HUES6 (cell line): ENCODE results near the gene TVP23C.

Experiments
- H3K27ac ChIP-seq: 2 replicates; pipeline ENCODE4 v1.7.0; 2013; ENCODE audit warnings: low read depth, mild to moderate bottlenecking, low read length, inconsistent platforms
- H3K27me3 ChIP-seq: 2 replicates; pipeline ENCODE4 v1.6.1; 2013; ENCODE audit warnings: low read length; ENCODE audit not compliant: control insufficient read depth, insufficient read depth
- H3K36me3 ChIP-seq: 2 replicates; pipeline ENCODE4 v1.6.1; 2013; ENCODE audit warnings: low read length; ENCODE audit not compliant: control insufficient read depth, insufficient read depth
- H3K4me1 ChIP-seq: 2 replicates; pipeline ENCODE4 v1.6.1; 2013; ENCODE audit warnings: low read length; ENCODE audit not compliant: control insufficient read depth, insufficient read depth
- H3K4me3 ChIP-seq: 2 replicates; pipeline ENCODE4 v1.5.1; 2013; ENCODE audit warnings: low read depth, low read length
- H3K9ac ChIP-seq: one replicate; pipeline ENCODE4 v1.6.1; 2013; ENCODE audit warnings: mild to moderate bottlenecking, low read length
- H3K9me3 ChIP-seq: 2 replicates; pipeline ENCODE4 v1.6.1; 2013; ENCODE audit warnings: low read depth, low read length; ENCODE audit not compliant: control insufficient read depth, insufficient read depth

Gene TVP23C

DNA sequence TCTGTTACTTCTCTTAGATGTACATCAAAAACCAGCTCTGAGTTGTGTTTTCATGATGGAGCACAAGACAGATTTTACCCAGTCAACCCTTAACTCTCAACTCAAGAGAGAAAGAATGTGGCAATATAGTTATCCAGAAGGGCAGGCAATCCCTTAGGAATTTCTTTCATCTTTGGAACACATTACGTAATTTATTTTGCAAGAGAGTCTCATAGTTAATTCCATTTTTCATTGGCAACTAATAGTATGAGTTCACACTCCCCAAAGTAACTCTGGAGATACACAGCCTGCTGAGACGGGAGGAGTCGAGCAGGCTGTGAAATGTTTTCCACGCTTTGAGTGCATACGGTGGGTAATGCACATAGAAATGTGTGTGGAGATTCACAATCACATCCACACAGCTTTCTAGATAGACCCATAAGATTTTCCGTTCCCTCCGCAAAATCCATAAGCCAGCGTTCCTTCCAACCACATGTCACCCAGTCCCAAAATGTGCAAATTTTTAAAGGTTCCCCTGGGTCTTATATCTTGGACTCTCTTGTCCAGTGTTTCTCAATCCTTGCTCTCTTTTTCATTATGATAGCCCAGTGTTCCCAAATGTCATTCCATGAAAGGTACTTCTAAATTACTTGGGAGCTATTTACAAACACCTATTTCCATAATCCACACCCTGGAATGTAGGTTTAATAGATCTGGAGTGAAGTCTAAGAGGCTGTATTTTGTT, 87.5 kb downstream of the TVP23C start:
- Histone ChIP-seq H3K9me3 (no peaks in the 10 kb centered on the region), H3K36me3 (peaks cover 5% of the 10 kb centered on the region; the same call in 1 of the 2 replicates), H3K4me1 (peaks cover 9% of the 10 kb centered on the region), H3K27ac (no peak overlapping the region), H3K9ac (no peak overlapping the region), H3K4me3 (no peak overlapping the region), H3K27me3 (no peaks in the 10 kb centered on the region)

DNA sequence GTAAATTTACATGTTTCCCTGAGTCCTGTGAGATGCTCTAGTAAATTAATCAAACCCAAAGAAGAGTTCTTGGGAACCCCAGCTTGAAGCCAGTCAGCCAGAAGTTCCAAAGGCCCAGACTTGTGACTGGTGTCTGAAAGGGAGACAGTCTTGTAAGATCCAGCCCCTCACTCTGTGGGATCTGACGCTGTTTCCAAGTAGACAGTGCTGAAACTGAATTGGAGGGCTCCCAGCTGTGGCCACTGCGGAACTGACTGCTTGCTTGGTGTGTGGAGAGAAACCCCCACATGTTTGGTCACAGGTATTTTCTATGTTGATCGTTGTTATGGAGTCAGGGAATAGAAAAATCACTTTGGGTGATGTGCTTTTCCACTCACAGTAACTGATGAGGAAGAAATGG, 90.4 kb downstream of the TVP23C start:
- Histone ChIP-seq H3K4me1 (peaks cover 9% of the 10 kb centered on the region), H3K27ac (no peak overlapping the region), H3K9me3 (no peaks in the 10 kb centered on the region), H3K4me3 (no peak overlapping the region), H3K36me3 (peaks cover 5% of the 10 kb centered on the region; the same call in 1 of the 2 replicates), H3K9ac (no peak overlapping the region), H3K27me3 (no peaks in the 10 kb centered on the region)

DNA sequence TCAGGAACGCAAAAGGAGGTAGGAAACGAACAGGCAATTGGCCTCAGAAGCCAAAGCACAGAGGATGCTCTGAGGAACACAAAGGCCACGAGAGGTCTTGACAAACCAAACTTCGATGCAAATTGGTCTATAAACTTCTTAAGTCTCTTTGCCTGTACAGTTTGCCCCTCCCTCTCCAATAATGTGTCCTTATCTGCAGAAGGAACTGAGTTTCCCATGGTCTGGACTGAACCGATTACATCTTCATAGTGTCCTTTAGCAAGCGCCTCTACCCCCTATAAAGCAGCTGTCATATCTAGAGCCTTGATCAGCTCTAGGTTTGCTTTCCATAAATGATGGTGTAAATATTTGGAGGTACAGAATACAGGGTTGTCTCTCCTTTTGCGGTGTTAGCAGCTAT, 92.7 kb downstream of the TVP23C start:
- Histone ChIP-seq H3K4me3 (no peak overlapping the region), H3K4me1 (peaks cover 9% of the 10 kb centered on the region), H3K27ac (no peak overlapping the region), H3K27me3 (no peaks in the 10 kb centered on the region), H3K36me3 (peaks cover 4% of the 10 kb centered on the region; the same call in 1 of the 2 replicates), H3K9me3 (no peaks in the 10 kb centered on the region), H3K9ac (no peak overlapping the region)

GRCh38 chr17:15469260-15469659, 94.0 kb downstream of the TVP23C start:
- H3K9ac ChIP-seq, result no peak overlapping the region
- no peak overlapping the region for H3K4me3 ChIP-seq

GRCh38 chr17:15468126-15468525, 95.2 kb downstream of the TVP23C start:
- H3K27ac ChIP-seq, result no peak overlapping the region
- peaks cover 15% of the 10 kb centered on the region for H3K4me1 ChIP-seq
- H3K9me3 ChIP-seq, result no peaks in the 10 kb centered on the region
- H3K4me3 ChIP-seq, result no peak overlapping the region
- no peaks in the 10 kb centered on the region for H3K27me3 ChIP-seq
- no peak overlapping the region for H3K9ac ChIP-seq
- no peaks in the 10 kb centered on the region for H3K36me3 ChIP-seq

More at GRCh38 chr17:15469260-15469659, 94.0 kb downstream of the TVP23C start:
- Histone ChIP-seq H3K9me3 (no peaks in the 10 kb centered on the region), H3K27ac (no peak overlapping the region), H3K36me3 (no peaks in the 10 kb centered on the region), H3K4me1 (peaks cover 9% of the 10 kb centered on the region), H3K27me3 (no peaks in the 10 kb centered on the region)

DNA sequence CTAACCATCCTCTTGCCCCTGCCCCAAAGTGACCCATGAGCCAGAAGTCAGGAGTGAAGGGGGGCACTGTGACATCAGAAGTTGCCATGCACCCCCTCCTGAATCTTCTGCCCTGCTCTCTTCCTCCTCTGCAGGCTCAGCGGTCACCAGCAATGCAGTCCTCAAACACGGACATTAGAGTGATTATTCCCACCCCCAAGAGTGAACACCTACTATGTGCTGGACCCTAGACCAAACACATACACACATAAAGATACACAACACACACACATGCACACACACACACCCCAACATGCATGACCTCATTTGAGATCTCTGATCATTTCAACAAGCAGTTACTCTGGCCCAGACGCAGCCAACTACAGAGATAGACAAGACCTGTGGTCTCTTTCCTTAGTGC, 95.7 kb downstream of the TVP23C start, which contains the start of gene CDRT4:
Gene CDRT4, minus strand, starts transcription at position 30 of the 400 bp plus-strand sequence. CDS start 27,383 bp downstream, outside the sequence.
- Histone ChIP-seq H3K4me1 (peaks cover 11% of the 10 kb centered on the region), H3K27ac (no peak within 1 kb of the TSS)

DNA sequence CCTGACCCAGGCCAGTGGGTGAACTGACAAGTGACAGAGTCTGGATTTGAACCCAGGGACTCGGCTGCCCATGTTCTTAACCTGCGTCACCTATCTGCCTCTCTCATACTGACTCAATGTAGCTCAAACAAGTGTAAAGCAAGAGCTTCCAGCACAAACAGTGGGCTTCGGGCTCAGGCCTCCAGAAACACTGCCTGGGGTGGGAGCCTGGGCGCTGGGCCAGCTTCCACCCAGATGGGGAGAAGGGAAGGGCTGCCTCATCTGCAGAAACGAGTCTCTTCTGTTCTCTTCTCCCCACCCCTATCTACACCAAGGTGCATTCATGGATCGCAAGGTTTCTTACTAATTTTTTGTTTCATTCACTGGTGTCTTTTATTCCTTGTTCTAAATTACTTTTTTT, 97.2 kb downstream of the TVP23C start:
- Histone ChIP-seq H3K27me3 (no peaks in the 10 kb centered on the region), H3K27ac (no peak overlapping the region), H3K4me1 (peaks cover 6% of the 10 kb centered on the region; the same call in 1 of the 2 replicates), H3K36me3 (no peaks in the 10 kb centered on the region), H3K9ac (no peak overlapping the region), H3K4me3 (no peak overlapping the region), H3K9me3 (no peaks in the 10 kb centered on the region)

More for the DNA sequence above, 95.7 kb downstream of the TVP23C start, which contains the start of gene CDRT4:
- no peak within 1 kb of the TSS for H3K4me3 ChIP-seq
- no peaks in the 10 kb centered on the region for H3K27me3 ChIP-seq
- H3K9ac ChIP-seq, result no peak within 1 kb of the TSS
- H3K9me3 ChIP-seq, result no peaks in the 10 kb centered on the region
- H3K36me3 ChIP-seq, result no peaks in the 10 kb centered on the region

DNA sequence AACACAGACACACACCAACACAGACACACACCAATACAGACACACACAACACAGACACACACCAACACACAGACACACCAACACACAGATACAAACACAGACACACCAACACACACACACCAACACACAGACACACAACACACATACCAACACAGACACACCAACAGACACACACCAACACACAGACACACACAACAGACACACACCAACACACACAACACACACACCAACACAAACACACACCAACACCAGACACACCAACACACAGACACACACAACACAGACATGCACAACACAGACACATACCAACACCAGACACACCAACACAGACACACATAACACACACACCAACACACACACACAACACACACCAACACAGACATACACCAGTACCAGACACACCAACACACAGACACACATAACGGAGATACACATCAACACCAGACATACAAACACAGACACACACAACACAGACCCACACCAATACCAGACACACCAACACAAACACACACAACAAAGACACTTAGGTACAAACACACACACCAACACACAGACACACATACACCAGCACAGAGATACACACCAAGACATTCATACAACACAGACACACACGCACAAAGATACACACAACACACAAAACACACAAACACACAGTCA, 98.1 kb downstream of the TVP23C start:
- H3K9me3 ChIP-seq, result no peaks in the 10 kb centered on the region
- H3K4me3 ChIP-seq, result no peak overlapping the region
- H3K9ac ChIP-seq, result no peak overlapping the region
- H3K27ac ChIP-seq, result no peak overlapping the region
- H3K36me3 ChIP-seq, result no peaks in the 10 kb centered on the region
- H3K4me1 ChIP-seq, result peaks cover 6% of the 10 kb centered on the region; the same call in 1 of the 2 replicates
- H3K27me3 ChIP-seq, result no peaks in the 10 kb centered on the region

DNA sequence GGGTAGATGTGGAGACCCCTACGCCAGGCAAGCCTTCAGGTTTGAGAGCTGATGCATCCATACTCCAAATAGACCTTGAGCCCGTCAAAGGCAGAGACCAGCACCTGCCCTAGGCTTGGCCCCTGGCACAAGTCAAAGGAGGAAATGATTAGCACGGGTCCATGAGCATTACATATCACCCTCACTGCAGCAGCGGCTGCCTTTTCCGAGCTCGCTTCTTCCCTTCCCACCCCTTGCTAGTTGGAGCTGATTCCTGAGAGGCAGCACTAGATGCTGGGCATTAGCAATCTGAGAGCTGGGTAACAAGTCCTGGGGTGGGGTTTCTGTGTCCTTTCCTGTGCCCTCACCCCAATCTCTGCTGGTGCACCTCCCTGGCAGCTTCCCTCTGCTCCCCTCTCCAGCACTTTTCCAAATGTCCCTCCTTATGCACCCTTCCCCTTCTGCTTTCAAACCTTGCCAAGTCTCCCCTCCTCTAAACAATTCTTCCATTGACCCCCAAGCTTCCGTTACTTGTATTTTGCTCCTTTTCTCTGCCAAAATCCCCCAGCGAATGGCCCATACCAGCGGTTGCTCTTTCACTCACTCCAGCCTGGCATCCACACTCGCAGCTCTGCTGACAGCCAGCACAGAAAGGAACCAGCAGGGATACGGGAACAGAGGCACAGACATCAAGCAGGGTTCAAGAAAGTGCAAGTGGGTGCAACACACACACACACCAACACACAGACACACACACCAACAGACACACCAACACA, 98.9 kb downstream of the TVP23C start:
- Histone ChIP-seq H3K27me3 (no peaks in the 10 kb centered on the region), H3K36me3 (no peaks in the 10 kb centered on the region; the same call in 1 of the 2 replicates), H3K9ac (no peak overlapping the region), H3K27ac (no peak overlapping the region), H3K9me3 (no peaks in the 10 kb centered on the region), H3K4me3 (no peak overlapping the region), H3K4me1 (peaks cover 6% of the 10 kb centered on the region; the same call in 1 of the 2 replicates)

- Histone ChIP-seq H3K9me3 (no peaks in the 10 kb centered on the region), H3K4me3 (no peak overlapping the region), H3K27ac (no peak overlapping the region), H3K9ac (no peak overlapping the region), H3K36me3 (no peaks in the 10 kb centered on the region; the same call in 1 of the 2 replicates), H3K27me3 (no peaks in the 10 kb centered on the region), H3K4me1 (peaks cover 6% of the 10 kb centered on the region; the same call in 1 of the 2 replicates)
These were observed 100.1 kb downstream of the TVP23C start for GRCh38 chr17:15462976-15463772.
